NCI-H446 (cell line): Measurements from ENCODE around the gene URI1.
"Not testable (repeated sequence)": the region's sequence is repeated elsewhere in the genome, so short reads cannot be mapped to it uniquely, and the experiment has no call there.

ENCODE experiments used
- DNase-seq, 2 experiments: peaks; one replicate each; lab custom pipeline; 2025; lab: John Stamatoyannopoulos, UW

Gene URI1

DNA sequence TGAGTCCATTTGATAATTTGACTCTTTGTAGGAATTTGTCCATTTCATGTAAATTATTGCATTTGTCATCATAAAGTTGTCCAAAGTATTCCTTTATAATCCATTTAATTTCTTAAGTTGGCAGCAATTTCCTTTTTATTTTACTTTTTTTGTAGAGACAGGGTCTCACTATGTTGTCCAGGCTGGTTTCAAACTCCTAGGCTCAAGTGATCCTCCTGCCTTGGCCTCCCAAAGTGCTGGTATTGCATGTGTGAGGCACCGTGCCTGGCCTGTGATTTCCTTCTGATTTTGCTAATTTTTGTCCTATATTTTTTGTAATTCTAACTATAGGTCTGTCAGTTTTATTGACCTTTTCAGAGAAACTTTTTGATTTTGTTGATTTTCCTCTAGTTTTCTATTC, 84.9 kb downstream of the URI1 start:
- DNase-seq, result no peak

DNA sequence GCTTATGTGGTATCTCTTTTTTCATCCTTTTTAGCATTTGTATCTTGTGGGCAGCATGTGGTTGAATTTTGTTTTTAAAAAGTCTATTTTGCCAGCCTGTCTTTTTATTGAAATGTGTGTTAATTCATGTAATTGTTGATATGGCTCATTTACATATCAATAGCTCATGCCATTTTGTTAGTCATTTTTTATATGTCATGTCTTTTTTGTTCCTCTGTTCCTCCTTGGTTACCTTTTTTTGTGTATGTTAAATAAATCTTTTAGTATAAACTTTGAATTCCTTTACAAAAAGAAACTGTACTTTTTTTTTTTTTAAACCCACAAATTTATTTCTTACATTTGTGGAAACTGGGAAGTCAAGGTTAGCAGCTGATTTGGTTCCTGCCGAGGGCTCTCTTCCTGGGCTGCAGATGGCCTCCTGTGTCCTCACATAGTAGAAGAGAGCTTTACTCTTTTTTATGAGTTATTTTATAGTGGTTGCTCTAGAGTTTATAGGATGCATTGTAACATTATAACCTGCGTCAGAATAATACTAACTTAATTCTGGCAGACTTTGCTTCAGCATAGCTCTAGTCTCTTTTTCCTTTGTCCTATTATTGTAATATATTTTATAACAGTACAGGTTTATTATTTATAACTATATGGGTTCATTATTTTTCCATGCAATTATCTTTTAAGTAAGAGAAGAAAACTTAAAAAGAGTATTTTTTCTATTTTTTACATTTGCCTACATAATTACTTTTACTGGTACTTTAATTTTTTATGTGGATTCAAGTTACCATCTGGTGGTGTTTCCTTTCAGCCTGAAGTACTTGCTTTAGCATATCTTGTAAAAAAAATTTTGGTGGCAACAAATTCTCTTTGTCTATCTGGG, 86.3 kb downstream of the URI1 start:
- DNase-seq, result no peak

DNA sequence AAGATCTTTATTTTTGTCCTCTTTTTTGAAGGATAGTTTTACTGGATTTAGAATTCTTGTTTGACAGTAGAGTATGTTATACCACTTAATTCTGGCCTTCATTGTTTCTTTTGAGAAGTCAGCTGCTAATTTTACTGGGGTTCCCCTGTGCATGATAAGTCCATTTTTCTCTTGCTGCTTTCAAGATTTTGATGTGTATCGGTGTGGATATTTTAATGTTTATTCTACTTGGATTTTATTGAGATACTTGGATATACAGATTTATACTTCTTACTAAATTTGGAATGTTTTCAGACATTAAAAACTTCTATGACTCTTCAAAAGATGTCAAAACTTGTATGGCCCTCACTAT, 86.9 kb downstream of the URI1 start:
- no peak for DNase-seq

DNA sequence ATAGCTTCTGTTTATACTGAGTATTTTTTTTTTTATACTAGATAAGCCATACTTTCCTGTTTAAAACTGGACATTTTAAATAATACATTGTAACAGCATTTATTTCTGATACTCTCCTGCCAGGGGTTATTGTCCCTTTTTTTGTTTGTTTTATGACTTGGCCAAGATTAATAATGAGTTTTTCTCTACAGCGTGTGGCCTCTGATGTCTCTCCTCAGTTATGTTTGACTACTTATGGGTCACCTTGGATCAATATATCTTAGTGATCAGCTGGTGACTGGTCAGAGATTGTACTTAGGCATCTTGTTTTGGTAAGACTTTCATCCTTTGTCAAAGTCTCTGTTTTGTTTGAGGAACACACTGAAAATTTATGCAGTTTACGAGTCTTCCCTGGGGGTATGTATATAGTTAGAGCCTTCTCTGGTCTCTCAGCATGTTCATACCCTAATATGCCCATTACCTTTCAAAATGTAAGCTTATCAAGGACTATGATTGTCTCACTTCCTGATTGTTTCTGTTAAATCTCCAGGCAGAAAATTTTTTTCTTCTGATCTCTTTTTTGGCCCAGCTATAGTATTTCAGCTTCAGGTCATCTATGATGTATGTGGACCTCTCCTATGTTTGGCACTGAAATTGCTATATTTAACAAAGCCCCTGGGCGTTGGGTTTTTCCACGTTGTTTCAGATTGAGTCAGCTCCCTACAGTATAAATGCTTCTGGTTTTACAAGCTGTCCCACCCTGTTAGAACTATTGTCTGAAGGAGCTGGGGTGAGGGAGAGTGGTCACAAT, 87.9 kb downstream of the URI1 start:
- no peak for DNase-seq

DNA sequence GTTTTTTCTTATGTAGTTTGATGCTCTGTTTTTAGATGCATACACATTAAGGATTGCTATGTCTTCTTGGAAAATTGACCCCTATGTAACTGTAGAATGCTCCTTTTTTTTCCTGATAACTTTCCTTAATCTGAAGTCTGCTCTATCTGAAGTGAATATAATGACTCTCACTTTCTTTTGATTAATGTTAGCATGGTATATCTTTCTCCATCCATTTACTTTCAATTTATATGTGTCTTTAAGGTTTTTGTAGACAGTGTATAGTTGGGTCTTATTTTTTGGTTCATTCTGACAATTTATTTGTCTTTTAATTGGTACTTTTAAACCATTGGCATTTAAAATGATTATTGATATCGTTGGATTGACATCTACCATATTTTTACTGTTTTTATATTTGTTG, 92.3 kb downstream of the URI1 start:
- DNase-seq, result no peak

DNA sequence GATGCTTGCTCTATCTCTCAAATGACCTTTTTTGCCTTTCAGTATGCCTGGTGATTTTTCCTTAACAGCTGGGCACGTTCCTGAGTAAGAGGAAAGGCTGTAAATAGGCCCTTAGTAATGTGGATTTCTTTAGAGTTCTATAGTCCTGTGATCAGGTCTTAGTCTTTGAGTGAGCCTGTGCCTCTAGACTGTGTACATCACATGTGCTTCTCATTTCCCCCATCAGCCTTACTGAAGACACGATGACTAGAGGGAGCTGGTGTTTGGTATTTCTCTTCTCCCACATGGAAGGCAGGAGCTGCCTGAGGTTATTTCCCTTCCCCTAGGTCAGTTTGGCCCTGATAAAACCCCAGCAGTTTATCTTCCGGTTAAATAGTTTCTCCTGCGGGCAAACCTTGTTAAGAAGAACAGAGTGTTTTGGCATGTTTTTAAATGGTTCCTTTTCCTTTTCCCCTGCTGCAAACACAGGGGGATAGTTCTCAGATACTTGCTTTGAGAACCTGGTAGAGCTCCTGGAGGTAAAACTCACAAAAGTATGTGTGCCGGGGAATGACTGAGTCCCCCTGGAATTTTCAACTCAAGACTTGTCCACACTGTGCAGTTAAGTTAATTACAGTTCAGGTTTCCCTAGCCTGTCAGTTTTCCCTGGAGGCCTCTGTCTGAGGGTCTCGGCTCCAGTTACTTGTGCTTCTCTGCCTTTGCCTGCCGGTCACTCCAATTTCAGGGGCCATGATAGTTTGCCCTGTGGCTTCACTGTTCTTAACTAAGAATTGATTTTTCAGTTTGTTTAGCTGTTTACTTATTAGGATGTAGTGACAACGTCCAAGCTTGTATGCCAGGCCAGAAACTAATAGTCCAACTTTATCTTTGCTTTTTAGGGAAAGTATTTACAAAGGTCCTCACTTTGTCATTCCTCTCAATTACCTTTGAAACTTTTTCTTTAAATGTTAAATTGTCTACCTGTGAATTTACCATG, 94.4 kb downstream of the URI1 start:
- no peak for DNase-seq

DNA sequence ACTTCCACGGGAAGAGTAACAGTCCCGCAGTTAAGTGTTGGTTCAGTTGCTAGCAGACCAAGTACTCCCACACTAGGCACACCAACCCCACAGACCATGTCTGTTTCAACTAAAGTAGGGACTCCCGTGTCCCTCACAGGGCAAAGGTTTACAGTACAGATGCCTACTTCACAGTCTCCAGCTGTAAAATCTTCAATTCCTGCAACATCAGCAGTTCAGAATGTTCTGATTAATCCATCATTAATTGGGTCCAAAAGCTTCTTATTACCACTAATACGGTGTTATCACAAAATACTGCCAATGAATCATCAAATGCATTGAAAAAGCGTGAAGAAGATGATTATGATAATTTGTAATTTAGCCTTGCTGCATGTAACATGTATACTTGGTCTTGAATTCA, 95.8 kb downstream of the URI1 start:
- no peak for DNase-seq

DNA sequence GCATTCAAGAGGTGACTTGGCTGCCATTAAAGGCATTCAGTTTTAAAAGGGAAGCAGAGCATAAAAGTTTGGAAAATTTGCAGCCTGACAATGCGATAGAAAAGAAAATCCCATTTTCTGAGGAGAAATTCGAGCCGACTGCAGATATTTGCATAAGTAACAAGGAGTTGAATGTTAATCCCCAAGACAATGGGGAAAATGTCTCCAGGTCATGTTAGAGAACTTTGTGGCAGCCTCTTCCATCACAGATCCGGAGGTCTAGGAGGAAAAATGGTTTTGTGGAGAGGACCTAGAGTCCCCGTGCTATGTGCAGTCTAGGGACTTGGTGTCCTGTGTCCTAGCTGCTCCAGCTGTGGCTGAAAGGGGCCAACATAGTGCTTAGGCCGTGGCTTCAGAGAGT, 99.9 kb downstream of the URI1 start:
- not testable (repeated sequence) for DNase-seq

DNA sequence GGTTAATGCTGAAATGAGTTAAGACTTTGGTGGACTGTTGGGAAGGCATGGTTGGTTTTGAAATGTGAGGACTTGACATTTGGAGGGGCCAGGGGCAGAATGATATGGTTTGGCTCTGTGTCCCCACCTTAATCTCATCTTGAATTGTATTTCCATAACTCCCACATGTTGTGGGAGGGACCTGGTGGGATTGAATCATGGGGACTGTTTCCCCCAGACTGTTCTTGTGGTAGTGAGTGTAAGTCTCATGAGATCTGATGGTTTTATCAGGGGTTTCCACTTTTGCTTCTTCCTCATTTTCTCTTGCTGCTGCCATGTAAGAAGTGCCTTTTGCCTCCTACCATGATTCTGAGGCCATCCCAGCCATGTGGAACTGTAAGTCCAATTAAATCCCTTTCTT, 101.0 kb downstream of the URI1 start:
- DNase-seq, result not testable (repeated sequence)

DNA sequence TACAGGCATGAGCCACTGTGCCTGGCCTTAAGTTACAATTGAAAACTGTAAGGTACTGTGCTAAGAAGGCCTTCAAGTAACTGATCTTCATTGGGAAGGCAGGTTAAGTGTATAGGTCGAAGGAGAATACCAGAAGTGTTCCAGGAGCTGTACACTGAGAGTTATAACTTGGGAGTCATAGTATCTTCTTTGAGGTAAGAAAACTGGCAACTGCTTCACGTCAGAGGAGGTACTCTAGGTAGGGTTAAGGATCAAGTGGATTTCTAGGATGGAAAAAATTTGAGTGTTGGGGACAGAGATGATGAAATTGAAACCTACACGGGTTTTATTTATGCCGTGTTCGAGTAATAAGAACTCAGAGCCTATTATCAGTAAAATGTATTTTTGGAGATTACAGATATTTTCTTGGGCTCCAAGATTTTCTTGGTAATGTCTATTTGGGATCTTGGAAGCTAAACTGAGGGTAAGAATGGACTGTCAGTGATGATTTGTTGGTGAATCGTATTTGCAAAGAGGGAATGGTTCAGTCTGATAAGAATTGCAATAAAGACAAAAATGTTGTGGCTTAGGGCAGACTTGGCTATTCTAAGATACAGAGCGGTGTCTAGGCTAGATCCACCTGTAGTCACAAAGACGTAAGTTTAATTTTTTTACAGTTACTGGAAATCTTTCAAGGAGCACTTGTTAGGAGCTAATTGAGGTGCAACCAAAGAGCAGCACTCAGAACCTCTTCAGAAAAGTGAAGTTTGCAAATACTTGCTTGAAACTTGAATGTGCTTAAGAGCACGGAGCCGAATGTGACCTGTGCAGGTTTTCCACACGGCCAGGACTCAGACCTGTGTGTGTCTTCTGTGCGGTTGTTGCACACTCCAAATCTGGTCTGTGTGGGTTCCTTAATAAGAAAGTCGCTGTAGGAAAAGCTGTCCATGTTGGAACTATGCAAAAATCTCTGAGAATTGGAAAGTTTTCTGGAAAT, 102.5 kb downstream of the URI1 start:
- DNase-seq, result no peak

DNA sequence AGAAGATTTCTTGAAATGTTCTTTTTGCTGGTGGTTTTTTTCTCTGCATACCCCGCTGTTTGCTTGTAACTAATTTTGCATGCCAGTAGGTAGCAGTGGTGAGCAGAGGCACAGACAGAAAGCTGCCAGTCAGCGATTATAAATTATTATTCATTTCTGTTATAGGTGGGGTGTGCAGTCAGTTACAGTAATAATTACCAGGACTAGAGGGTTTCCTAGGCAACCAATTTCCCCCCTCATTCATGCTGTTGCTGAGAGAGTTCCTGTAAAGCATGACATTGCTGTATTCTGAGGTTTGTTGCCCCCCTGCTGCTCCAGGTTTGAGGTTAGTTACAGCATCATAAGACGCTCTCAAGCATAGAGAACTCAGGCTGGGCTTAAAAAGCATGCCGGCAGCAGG, 104.5 kb downstream of the URI1 start:
- peak in 1 of 2 experiments; percentile 15 for DNase-seq

DNA sequence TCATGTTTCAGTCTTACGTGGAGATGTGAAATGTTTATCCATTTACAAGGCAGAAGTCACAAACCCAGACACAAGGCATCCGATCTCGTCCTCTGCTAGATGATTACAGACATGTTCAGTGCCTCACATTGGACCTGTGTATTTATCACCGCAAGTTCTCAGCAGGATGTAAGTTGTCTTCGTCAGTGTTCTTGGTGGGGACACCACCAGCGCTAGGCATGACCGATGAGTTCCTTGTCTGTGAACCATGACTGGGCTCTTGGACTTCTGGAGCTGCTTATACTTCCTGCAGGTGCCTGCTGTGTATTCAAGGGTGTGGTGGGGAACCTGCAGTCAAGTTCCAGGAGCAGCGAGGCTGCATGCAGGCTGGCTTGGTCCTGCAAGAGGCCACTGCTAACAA, 105.4 kb downstream of the URI1 start:
- no peak for DNase-seq

DNA sequence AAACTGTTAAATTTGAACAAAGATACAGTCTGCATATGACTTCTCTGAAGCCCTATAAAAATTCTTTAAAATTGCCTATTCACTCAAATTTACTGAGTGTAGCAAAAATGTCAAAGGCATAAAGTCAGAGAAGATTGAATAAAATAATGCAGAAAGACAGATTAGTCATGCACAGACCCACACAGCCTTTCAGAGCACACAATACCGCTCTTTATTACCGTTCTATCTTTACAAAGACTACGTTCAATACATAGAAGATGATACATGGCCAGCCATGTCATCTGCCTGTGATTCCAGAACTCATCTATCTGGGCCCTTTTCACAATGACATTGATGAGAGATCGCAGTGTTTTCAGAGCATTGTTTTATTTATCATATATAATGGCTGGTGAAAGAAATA, 107.2 kb downstream of the URI1 start:
- DNase-seq, result no peak

DNA sequence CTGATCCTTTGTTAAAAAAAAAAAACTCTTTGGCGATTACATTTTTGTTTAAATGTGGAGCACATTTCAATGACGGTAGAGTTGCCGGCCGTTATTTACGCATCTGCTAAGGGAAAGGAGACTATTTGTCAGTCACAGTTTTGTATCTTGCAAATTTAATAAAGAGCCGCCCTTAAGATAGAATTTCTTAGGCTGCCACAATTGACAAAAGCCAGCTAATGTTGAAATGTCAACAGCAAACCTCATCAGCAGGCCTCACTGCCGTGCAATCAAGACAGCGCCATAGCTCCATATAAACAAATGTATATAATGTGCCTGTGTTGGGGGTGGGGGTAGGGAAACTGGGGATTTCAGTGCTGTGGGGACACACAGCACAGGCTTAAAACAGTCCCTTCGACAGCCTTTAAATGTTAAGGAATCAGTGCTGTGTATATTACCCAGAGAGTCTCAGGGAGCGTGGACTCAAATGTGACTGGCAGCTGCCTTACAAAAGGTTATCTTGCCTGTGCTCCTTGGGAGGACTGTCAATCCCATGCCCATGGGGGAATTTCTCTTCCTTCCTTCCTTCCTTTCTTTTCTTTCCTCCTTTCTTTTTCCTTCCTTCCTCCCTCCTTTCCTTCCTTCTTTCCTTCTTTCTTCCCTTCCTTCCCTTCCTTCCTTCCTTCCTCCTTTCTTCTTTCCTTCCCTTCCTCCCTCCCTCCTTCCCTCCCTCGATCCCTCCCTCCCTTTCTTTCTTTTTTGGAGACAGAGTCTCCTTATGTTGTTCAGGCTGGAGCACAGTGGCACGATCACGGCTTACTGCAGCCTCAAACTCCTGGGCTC, 108.0 kb downstream of the URI1 start:
- DNase-seq, result no peak

DNA sequence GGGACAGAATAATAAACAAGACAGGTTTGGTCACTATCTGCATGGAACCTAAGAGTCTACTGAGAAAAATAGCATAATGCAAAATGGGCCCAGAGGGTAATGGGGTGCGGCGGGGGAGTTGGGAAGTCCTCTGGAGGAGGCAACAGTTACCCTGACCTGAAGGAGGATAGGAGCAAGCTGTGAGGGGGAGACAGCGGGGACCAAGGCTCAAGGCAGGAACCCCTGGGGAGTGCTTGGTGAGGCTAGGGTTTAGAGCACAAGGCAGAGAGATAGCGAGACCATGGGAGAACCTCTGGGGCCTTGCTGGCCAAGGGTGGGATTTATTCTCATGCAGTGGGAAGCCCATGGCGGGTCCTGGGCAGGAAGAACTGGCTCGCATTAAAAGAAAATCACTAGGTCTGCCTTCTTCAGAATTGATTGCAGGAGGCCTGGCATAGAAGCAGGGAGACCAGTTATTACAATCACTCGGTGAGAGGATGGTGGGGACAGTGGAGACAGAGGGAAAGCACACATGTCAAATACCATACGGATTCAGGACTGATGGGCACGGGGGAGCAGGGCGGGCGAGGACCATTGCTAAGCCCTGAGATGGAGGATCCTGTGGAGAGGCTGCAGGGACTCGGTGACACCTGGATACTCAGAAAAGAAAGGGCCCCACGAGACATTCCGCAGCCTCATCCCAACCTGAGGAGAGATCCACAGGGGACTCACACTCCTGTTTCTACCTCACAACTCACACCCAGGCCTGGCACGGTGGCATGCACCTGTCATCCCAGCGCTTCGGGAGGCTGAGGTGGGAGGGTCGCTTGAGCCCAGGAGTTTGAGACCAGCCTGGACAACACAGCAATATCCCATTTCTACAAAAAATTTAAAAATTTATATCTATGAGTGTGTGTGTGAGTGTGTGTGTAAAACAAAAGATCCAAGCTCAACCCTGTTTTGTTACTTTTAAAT, 110.4 kb downstream of the URI1 start:
- DNase-seq, result no peak

DNA sequence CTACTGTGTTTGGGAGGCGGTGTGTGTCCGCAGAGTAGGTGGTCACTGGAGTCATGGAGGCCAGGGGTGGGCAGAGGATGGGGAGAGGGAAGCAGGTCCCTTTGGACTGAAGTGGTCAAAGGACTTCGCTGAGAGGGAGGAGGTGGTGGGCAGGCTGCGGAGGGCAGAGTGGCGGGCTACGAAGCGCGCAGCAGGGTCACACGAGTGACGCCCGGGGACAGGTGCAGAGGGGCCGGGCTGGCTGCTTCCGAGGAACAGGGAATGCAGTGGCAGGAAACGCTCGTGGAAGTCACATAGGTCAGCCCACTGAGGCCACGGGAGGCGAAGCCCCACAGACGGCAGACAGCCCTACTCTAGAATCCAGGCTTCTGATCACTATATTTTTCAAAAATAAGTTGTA, 111.5 kb downstream of the URI1 start:
- DNase-seq, result no peak

DNA sequence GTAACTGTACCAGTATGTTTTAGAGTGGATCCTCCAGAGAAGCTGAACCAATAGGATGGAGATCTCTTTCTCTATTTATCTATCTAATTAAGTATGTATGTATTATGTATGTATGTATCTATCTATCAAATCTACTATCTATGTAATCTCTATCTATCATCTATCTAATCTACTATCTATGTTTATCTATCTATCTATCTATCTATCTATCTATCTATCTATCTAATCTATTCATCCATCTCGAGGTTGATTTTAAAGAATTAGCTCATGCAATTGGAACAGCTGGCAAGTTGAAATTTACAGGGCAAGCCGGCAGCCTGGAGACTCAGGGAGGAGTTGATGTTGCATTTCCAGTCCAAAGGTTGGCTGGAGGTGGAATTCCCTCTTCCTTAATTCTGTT, 112.2 kb downstream of the URI1 start:
- DNase-seq, result no peak

DNA sequence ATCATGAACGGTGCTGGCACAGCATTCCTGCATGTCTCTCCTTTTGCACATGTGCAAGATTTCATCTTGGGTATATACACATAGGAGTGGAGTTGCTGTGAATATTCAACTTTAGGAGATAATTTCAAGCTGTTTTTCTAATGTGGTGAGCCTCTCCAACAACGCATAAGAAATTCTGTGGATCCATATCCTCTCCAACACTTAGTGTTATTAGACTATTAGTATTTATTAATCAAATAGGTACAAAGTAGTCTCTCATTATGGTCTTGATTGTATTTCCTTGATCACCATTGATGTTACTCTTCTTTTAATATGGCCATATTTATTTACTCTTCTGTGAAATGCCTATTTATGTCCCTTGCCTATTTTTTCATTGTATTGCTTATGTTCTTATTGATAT, 114.5 kb downstream of the URI1 start:
- DNase-seq, result no peak
